NK-92 treated with Interleukin-12 subunit alpha and Interleukin-12 subunit beta, amount 100 ng/mL, for 24 hours (cell line): ENCODE data around the gene APBA3.

Experiments used
- DNase-seq: peaks from one replicate; lab custom pipeline; 2025; lab: John Stamatoyannopoulos, UW

The APBA3 gene

GRCh38 chr19:3761382-3762129 lies at the start of gene APBA3:
APBA3 (minus strand) TSS chr19:3761692; CDS start chr19:3760264, 1,428 bp downstream.
- peak; percentile 95 for DNase-seq

- DNase-seq, result no peak
These were observed 49.3 kb upstream of the APBA3 start for GRCh38 chr19:3810708-3811355.

- DNase-seq, result no peak
These were observed 48.6 kb upstream of the APBA3 start for GRCh38 chr19:3809881-3810707.

- DNase-seq, result no peak
These were observed 47.1 kb upstream of the APBA3 start for GRCh38 chr19:3808420-3809143.

- DNase-seq, result no peak
These were observed 46.3 kb upstream of the APBA3 start for GRCh38 chr19:3807574-3808354.

- no peak for DNase-seq
These were observed 45.6 kb upstream of the APBA3 start for GRCh38 chr19:3807131-3807480.

GRCh38 chr19:3805859-3806258 lies 44.4 kb upstream of the APBA3 start:
- no peak for DNase-seq

GRCh38 chr19:3804429-3804828 lies 42.9 kb upstream of the APBA3 start:
- no peak for DNase-seq

GRCh38 chr19:3803986-3804385 lies 42.5 kb upstream of the APBA3 start:
- no peak for DNase-seq

GRCh38 chr19:3803114-3803888 lies 41.8 kb upstream of the APBA3 start:
- DNase-seq, result no peak

GRCh38 chr19:3801412-3802096 lies 40.1 kb upstream of the APBA3 start:
- DNase-seq, result no peak

GRCh38 chr19:3800996-3801395 lies 39.5 kb upstream of the APBA3 start:
- DNase-seq, result no peak

GRCh38 chr19:3798137-3798536 lies 36.6 kb upstream of the APBA3 start:
- DNase-seq, result peak; percentile 29

GRCh38 chr19:3796358-3796757 lies 34.9 kb upstream of the APBA3 start:
- no peak for DNase-seq

GRCh38 chr19:3793799-3794198 lies 32.3 kb upstream of the APBA3 start:
- no peak for DNase-seq

GRCh38 chr19:3792114-3792513 lies 30.6 kb upstream of the APBA3 start:
- DNase-seq, result no peak

- DNase-seq, result no peak
These were observed 29.4 kb upstream of the APBA3 start for GRCh38 chr19:3790941-3791340.

GRCh38 chr19:3790209-3790734 lies 28.8 kb upstream of the APBA3 start:
- DNase-seq, result no peak

GRCh38 chr19:3788996-3789778 lies 27.7 kb upstream of the APBA3 start:
- DNase-seq, result peak; percentile 69
